Suprapubic skin (tissue), 4 donors: ENCODE measurements around the gene VPS8. TPM values are rescaled to one million over a fixed set of nuclear protein-coding genes. Genes with fewer than 3 reads are reported as not detected.

Source experiments
- DNase-seq, 2 donors: peaks; one replicate each; pipeline ENCODE4 v3.0.0-alpha.2; 2019; ENCODE audit warnings: low spot score in 2 of 2
- H3K27ac ChIP-seq: fragments of 200-600 bp; sonication (generic); one replicate; pipeline ENCODE4 v1.5.1; 2019
- H3K27me3 ChIP-seq: fragments of 200-600 bp; sonication (generic); one replicate; pipeline ENCODE4 v1.5.1; 2019
- H3K36me3 ChIP-seq: fragments of 200-600 bp; sonication (generic); one replicate; pipeline ENCODE4 v1.5.1; 2019
- H3K4me1 ChIP-seq: fragments of 200-600 bp; sonication (generic); one replicate; pipeline ENCODE4 v1.5.1; 2019
- H3K4me3 ChIP-seq: fragments of 200-600 bp; sonication (generic); one replicate; pipeline ENCODE4 v1.5.1; 2019; ENCODE audit warnings: mild to moderate bottlenecking
- H3K9me3 ChIP-seq: fragments of 200-600 bp; sonication (generic); one replicate; pipeline ENCODE4 v1.5.1; 2019
- EP300 ChIP-seq: sonication (generic); formaldehyde crosslinking; IDR thresholded peaks from one replicate; pipeline ENCODE4 v1.6.1; 2017; ENCODE audit warnings: antibody characterized with exemption
- POLR2A ChIP-seq, 2 donors: fragments of 450-650 bp; IDR thresholded peaks; one replicate each; pipeline ENCODE4 v1.6.1; 2017; ENCODE audit warnings: antibody characterized with exemption in 2 of 2, mild to moderate bottlenecking in 2 of 2, moderate library complexity in 2 of 2
- POLR2AphosphoS5 ChIP-seq, 3 donors: sonication (generic); formaldehyde crosslinking; IDR thresholded peaks; one replicate each; pipeline ENCODE4 v1.6.1; 2017; ENCODE audit warnings: antibody characterized with exemption in 3 of 3
- WGBS: methylation state at CpG from one replicate; pipeline ENCODE4 v1.1.5; 2018; 5-methylcytosine and 5-hydroxymethylcytosine counted together
- total RNA-seq, 4 donors: library from RNA; depleted of rRNA; stranded (reverse); fragments of >200 nt; gene quantifications; one replicate each; pipeline ENCODE4 v1.1.0, GENCODE V29; 2016
- TF ChIP-seq, protein P1 (sequence below), 2 donors: fragments of 200-600 bp in 1 of 2; fragments of 450-650 bp in 1 of 2; sonication (generic) in 1 of 2; IDR thresholded peaks; one replicate each; pipeline ENCODE4 v1.5.1; 2016 to 2019; ENCODE audit warnings: antibody characterized with exemption in 2 of 2, mild to moderate bottlenecking in 1 of 2, moderate library complexity in 1 of 2

The VPS8 gene
- total RNA-seq, 4 donors from 2014 or later: 36.1 to 93.8 (median 57.2) TPM

DNA sequence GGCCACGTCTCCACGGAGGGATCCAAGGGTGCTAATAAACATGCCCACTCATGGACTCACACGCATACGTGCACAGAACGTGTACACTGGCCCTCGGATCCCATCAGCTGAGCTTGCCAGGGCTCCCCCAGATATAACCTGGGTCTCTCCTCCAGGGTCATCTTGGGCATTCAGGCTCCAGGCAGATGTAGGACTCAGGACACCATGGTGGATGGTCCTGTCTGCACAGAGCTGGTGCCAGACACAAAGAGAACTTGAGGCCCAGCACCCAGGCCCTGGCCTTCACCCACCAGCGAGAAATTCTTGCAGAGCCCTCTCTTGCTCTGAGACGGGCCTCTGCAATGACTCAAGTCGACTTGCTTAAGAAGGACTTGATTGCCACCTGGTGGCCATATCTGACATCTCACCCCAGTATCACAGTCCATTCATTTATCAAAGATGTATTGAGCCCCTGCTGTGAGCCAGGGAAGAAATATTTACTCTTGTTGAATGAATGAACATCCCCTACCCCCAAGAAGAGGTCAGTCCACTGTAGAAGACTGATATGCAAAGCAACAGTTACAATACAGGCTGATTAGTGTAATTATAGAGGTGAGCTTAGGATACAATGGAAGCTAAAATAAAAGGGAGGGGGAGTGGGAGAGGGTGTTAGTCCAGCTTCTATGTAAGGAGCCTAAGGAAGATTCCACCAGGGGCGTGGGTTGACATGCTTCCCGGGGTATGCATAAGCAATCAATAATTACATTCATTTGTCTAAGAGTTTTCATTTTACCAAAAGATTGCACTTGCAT lies 34.2 kb upstream of the VPS8 start:
- DNase-seq: peak; percentile 96
- H3K27ac ChIP-seq: no peak overlapping the region
- H3K4me1 ChIP-seq: peaks cover 13% of the 10 kb centered on the region
- 34% methylated on average over 11 of the region's 11 CpGs for WGBS
- TF ChIP-seq POLR2A (IDR thresholded peaks at IDR 0.05) (no peak), EP300 (no peak)
- TF ChIP-seq, protein P1, sequence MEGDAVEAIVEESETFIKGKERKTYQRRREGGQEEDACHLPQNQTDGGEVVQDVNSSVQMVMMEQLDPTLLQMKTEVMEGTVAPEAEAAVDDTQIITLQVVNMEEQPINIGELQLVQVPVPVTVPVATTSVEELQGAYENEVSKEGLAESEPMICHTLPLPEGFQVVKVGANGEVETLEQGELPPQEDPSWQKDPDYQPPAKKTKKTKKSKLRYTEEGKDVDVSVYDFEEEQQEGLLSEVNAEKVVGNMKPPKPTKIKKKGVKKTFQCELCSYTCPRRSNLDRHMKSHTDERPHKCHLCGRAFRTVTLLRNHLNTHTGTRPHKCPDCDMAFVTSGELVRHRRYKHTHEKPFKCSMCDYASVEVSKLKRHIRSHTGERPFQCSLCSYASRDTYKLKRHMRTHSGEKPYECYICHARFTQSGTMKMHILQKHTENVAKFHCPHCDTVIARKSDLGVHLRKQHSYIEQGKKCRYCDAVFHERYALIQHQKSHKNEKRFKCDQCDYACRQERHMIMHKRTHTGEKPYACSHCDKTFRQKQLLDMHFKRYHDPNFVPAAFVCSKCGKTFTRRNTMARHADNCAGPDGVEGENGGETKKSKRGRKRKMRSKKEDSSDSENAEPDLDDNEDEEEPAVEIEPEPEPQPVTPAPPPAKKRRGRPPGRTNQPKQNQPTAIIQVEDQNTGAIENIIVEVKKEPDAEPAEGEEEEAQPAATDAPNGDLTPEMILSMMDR (IDR thresholded peaks at IDR 0.05): peak; percentile 71 to 95
- no peak overlapping the region for H3K4me3 ChIP-seq
- no peaks in the 10 kb centered on the region for H3K9me3 ChIP-seq
- H3K27me3 ChIP-seq: peaks cover 13% of the 10 kb centered on the region
- no peaks in the 10 kb centered on the region for H3K36me3 ChIP-seq

DNA sequence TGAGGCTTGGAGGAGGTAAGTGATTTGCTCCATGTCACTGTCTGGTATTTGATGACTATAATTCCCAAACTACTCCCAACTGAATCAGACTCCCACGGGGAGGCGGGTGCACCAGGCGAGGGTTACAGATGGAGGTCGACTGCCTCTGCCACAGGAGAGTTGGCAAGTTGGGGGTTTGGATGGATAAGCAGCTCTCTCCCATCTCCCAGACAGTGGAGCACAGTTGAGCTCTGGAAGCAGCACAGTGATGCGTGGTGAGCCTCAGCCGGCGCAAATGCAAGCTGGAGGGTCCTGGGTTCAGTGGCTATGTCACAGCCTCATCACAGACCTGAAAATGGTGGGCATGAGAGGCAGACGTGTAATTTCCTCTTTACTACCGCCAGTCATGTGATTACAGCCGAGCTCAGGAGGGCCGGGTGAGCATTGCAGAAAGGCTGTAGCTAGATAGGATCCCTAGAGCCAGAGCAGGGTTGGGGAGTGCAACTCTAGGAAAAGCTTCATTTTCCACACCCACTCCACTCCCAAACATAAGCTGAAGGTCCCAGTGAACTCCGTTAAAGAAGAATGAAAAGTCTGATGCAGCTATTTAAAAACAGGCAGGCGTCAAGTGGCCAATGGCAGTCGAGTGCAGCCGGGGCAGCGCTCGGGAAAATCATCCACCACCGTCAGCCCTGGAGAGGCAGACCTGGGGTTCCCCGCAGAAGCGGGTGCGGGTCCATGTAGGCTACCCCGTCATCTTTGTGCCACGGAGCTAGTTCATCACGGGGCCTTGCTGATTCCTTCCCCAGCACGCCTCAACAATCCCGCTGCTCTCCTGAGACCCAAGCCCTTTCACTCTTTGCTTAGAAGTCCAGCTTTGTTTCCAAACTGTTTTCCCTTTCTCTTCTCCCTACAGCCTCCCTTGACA lies 33.3 kb upstream of the VPS8 start:
- TF ChIP-seq POLR2A (IDR thresholded peaks at IDR 0.05) (no peak), POLR2AphosphoS5 (IDR thresholded peaks at IDR 0.05) (no peak), EP300 (no peak)
- TF ChIP-seq, protein P1 (IDR thresholded peaks at IDR 0.05): no peak
- Histone ChIP-seq H3K4me1 (peaks cover 10% of the 10 kb centered on the region), H3K27me3 (peaks cover 13% of the 10 kb centered on the region), H3K36me3 (no peaks in the 10 kb centered on the region), H3K4me3 (no peak overlapping the region), H3K9me3 (no peaks in the 10 kb centered on the region), H3K27ac (no peak overlapping the region)
- 60% methylated on average over 26 of the region's 26 CpGs for WGBS
- DNase-seq: no peak

DNA sequence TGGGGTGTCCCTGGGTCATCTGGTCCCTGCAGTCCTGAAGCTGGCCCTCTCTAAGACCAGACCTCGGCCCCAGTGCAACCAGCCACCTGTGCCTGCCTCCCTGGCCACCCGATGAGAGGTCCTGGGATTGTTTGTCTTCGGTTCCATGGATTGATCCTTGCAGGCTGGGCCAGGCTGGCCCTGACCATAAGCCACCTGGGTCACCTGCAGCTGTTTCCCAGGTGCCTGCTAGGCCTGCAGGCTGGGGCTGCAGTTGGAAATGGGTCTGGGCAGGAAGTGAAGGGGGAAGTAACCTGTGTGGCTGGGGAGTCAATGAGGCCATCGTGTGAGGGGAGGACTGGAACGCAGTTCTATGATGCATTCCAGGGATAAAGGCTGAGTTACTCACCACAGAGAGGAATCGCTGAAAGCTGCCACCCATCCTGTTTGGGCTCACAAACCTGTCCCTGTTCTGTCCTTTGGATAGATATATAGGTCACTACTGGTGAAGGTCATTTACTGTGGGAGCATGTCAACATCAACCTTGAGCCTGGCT lies 30.9 kb upstream of the VPS8 start:
- H3K36me3 ChIP-seq: no peaks in the 10 kb centered on the region
- H3K27me3 ChIP-seq: peaks cover 13% of the 10 kb centered on the region
- DNase-seq: no peak
- WGBS: 89% methylated on average over 4 of the region's 6 CpGs
- no peak overlapping the region for H3K4me3 ChIP-seq
- no peak overlapping the region for H3K27ac ChIP-seq
- TF ChIP-seq, protein P1 (IDR thresholded peaks at IDR 0.05): no peak
- no peak for TF ChIP-seq POLR2A (IDR thresholded peaks at IDR 0.05)
- TF ChIP-seq EP300: no peak
- no peak for TF ChIP-seq POLR2AphosphoS5 (IDR thresholded peaks at IDR 0.05)
- peaks cover 12% of the 10 kb centered on the region for H3K4me1 ChIP-seq
- H3K9me3 ChIP-seq: no peaks in the 10 kb centered on the region

DNA sequence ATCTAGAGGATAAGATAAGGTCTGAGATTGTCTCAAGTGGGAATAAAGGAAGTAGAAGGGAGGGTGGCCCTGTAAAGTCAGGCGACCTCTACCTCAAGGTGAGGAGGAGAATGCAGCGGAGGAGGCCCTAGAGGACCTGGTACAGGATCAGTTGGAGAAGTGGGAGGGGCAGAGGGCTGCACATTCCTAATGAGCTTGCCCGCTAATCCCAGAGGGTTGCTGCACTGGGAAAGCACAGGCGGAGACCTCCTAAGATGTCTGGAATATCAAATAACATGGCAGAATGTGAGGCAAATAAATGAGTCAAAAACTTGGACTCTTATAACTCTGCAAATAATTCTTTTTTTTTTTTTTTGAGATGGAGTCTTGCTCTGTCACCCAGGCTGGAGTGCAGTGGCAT lies 30.2 kb upstream of the VPS8 start:
- 89% methylated on average over 4 of the region's 4 CpGs for WGBS
- TF ChIP-seq POLR2AphosphoS5 (IDR thresholded peaks at IDR 0.05) (no peak), EP300 (no peak), POLR2A (IDR thresholded peaks at IDR 0.05) (no peak)
- TF ChIP-seq, protein P1 (IDR thresholded peaks at IDR 0.05): no peak
- H3K27me3 ChIP-seq: peaks cover 13% of the 10 kb centered on the region
- no peak for DNase-seq
- H3K9me3 ChIP-seq: no peaks in the 10 kb centered on the region
- H3K4me1 ChIP-seq: peaks cover 19% of the 10 kb centered on the region
- H3K36me3 ChIP-seq: no peaks in the 10 kb centered on the region
- no peak overlapping the region for H3K27ac ChIP-seq
- no peak overlapping the region for H3K4me3 ChIP-seq

DNA sequence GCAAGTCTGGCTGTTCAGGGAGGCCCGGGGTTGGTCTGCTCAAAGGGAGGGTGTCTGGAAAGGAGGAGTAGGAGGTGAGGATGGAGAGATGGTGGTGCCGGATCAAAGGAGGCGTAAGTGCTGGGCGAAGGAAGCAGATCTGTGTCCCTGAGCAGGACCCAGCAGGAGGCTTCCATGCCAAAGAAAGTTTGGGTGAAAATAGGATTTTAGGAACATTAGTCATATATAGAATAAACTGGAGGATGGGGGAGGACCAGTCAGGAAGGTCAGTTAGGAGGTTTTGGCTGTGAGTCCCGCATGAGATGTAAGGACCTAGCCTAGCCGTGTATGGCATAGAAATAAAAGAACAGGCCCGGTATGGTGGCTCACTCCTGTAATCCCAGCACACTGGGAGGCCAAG lies 28.6 kb upstream of the VPS8 start:
- Histone ChIP-seq H3K4me1 (peaks cover 15% of the 10 kb centered on the region), H3K4me3 (no peak overlapping the region), H3K9me3 (no peaks in the 10 kb centered on the region), H3K36me3 (no peaks in the 10 kb centered on the region), H3K27me3 (peaks cover 12% of the 10 kb centered on the region), H3K27ac (no peak overlapping the region)
- WGBS: 91% methylated on average over 7 of the region's 7 CpGs
- no peak for DNase-seq
- TF ChIP-seq POLR2AphosphoS5 (IDR thresholded peaks at IDR 0.05): no peak
- TF ChIP-seq, protein P1 (IDR thresholded peaks at IDR 0.05): no peak
- TF ChIP-seq EP300: no peak
- no peak for TF ChIP-seq POLR2A (IDR thresholded peaks at IDR 0.05)
